NCI-H510A (cell line): ENCODE data around the gene MCRIP1.
A peak's percentile ranks its signal among the peaks of the same experiment; 100 is the strongest.
"Not testable (repeated sequence)": the region's sequence is repeated elsewhere in the genome, so short reads cannot be mapped to it uniquely, and the experiment has no call there.

Experiments
- DNase-seq: peaks from one replicate; lab custom pipeline; 2025; lab: John Stamatoyannopoulos, UW

MCRIP1 gene

GRCh38 chr17:81840826-81841778 is 8.0 kb upstream of the MCRIP1 start:
- DNase-seq, result no peak

- not testable (repeated sequence) for DNase-seq
Observed at GRCh38 chr17:81840059-81840458, 7.0 kb upstream of the MCRIP1 start.

- no peak for DNase-seq
Observed at GRCh38 chr17:81839301-81839700, 6.2 kb upstream of the MCRIP1 start.

GRCh38 chr17:81838753-81839255 is 5.7 kb upstream of the MCRIP1 start:
- no peak for DNase-seq

GRCh38 chr17:81837641-81838040 is 4.5 kb upstream of the MCRIP1 start:
- no peak for DNase-seq

- DNase-seq, result no peak
Observed at GRCh38 chr17:81834831-81835267, 1.8 kb upstream of the MCRIP1 start, which contains the start of gene PPP1R27. Gene PPP1R27 (minus strand): TSS chr17:81835050. CDS start chr17:81834953, 97 bp downstream.

- DNase-seq, result no peak
Observed at GRCh38 chr17:81833921-81834830, 1.1 kb upstream of the MCRIP1 start.

- no peak for DNase-seq
Observed at GRCh38 chr17:81832608-81833159, 407 bp downstream of the MCRIP1 start.

- DNase-seq, result no peak
Observed at GRCh38 chr17:81831957-81832607, 1.0 kb downstream of the MCRIP1 start.

- no peak for DNase-seq
Observed at GRCh38 chr17:81831563-81831956, 1.5 kb downstream of the MCRIP1 start.

GRCh38 chr17:81829858-81830257 is 3.2 kb downstream of the MCRIP1 start:
- no peak for DNase-seq

GRCh38 chr17:81828656-81829055 is 4.4 kb downstream of the MCRIP1 start:
- no peak for DNase-seq

- no peak for DNase-seq
Observed at GRCh38 chr17:81825841-81826466, 7.1 kb downstream of the MCRIP1 start.

GRCh38 chr17:81824595-81824994 is 8.5 kb downstream of the MCRIP1 start:
- no peak for DNase-seq

- no peak for DNase-seq
Observed at GRCh38 chr17:81823820-81824550, 9.1 kb downstream of the MCRIP1 start.

GRCh38 chr17:81822996-81823819 is 9.9 kb downstream of the MCRIP1 start:
- no peak for DNase-seq

GRCh38 chr17:81822312-81822637 is 10.8 kb downstream of the MCRIP1 start:
- DNase-seq, result no peak

GRCh38 chr17:81821603-81822311 is 11.3 kb downstream of the MCRIP1 start:
- DNase-seq, result peak; percentile 69

- DNase-seq, result no peak
Observed at GRCh38 chr17:81821147-81821546, 11.9 kb downstream of the MCRIP1 start.
